GM21526 (cell line): ENCODE results near the gene KLRD1.
"Not testable (repeated sequence)": the region's sequence is repeated elsewhere in the genome, so short reads cannot be mapped to it uniquely, and the experiment has no call there.

Experiments
- ATAC-seq: cut with Tn5 transposase; IDR thresholded peaks from one replicate; pipeline ENCODE4 v1.9.1; 2021; ENCODE audit warnings: moderate library complexity; ENCODE audit not compliant: unreplicated experiment, low FRiP score

KLRD1 gene

DNA sequence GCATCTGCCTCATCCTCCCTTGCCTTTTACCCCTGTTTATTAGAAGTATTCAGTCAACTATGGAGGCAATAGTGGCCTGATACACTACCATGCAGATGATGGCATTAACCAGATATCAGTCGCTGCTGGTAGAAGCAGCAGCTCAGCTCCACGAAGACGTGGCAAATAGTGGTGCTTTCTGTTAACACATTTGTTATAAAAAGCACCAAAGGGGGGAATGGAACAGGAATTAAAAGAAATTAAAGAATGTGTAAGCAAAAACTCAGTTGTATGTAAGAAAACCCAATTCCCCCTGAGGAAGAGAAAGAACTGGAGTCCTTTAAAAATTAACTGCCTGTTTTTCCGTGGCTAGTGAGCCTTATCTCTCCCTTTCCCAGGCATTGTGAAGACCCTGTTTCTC lies 60.0 kb downstream of the KLRD1 start:
- ATAC-seq = not testable (repeated sequence)

DNA sequence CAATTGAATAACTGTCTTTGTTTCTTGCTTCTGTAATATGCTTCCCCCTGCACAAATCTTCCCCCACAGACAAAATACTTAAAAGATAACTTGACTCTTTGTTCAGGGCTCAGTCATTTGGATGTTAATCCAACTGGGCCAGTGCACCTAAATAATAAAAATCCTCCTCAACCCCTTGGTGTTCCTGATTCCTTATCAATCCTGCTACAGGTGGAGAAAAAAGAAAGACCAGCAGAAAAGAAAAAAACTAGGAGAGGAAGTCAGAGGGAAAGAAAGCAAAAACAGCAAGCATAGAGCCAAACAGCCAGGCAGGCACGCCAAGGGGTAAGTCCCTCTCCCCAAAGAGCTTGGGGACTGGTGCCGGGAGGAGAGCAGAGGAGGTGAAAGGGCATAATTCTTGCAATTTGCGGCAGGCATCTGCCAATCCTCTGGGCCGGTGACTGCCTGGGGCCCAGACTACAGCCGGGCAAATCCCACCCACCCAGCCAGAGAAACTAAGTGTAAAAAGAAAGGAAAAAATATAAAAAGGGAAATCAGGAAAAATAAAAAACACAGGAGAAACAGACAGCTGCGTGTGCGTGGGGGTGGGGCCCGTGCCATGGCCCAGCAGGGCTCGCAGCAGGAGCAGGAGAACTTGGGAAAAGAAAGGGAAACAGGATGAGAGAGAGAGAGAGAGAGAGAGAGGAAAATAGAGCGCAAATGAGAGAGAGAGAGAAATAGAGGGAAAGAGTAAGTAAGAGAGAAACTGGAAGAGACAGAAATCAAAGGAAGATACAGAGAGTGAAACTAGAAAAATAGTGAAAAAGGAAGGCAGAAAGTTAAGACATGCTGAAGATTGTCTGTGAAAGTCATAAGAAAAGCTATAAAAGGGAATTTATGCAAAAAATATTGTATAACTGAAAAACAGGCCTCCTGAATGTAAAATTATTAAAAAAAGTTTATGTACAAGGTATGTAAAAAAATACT lies 60.8 kb downstream of the KLRD1 start:
- no peak for ATAC-seq

- ATAC-seq = no peak
Measured at GRCh38 chr12:10369557-10370415, 62.1 kb downstream of the KLRD1 start.

DNA sequence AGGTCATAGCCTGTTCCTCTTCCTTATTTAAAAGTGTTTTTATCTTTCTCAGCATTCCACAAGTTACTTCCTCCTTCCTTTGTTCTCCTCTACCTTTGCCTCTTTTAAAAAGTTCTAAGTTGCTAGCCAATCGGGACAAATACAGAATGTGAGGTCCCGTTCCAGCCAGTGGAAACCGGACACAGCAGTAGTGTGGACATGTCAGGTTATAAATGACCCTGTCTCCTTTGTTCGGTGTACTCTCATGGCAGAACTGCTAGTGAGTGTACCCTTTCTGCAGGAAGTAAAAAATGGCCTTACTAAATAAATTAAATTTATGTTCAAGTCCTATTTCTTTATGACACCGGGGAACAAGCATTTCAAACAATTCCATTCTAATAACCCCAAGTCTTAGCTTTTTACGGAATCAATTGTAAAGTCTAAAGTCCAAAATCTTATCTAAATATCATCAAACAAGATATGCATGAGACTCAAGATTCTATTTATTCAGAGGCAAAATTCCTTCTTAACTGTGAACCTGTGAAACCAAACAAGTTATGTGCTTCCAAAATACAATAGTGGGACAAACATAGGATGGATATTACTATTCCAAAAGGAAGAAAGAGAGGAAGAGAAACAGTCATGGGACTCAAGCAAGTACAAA lies 64.3 kb downstream of the KLRD1 start:
- ATAC-seq = not testable (repeated sequence)

DNA sequence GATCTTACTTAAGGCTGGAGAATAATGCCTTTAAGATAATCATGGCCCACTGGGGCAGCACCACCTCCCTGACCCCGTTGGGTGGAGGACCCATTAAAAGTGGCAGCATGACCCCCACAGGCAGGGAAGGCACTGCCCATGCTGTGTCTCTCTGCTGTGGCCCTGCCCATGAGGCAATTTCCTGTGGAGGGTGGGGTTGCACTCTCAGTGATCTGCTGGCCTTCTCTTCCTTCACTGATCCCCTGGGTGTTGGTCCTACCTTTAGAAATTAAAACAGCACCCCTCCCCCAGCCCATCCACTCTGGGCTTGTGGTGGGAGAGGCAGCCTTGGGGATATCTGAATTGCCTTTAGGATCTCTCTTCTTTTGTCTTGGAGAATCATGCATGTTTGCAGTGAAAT lies 64.9 kb downstream of the KLRD1 start:
- no peak for ATAC-seq

DNA sequence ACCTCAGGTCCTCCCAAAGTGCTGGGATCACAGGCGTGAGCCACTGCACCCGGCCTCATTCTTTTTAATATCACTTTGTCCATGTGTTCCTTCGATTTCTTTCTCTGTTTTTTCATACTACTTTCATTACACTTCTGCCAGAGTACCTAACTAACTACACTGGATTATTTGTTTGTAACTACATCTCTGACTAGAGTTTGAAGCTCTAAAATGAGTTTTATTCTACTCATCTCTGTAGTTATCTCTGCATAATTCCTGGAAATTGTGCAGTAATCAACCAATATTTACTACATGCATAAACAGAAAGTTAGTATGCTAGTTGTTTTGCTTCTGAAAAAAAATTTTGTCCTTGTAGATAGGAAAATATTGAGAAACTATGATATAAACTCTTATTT lies 67.0 kb downstream of the KLRD1 start:
- ATAC-seq = no peak

DNA sequence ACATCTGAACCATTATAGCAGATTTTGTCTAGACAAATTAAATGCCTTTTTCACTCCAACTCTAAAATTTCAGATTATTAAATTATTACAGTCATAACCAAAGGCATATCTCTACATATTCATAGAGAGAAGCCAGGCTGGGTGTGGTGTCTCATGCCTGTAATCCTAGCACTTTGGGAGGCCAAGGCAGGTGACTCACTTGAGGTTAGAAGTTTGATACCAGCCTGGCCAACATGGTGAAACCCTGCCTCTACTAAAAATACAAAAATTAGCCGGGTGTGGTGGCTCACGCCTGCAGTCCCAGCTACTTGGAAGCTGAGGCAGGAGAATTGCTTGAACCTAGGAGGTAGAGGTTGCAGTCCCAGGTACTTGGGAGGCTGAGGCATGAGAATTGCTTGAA lies 71.1 kb downstream of the KLRD1 start:
- ATAC-seq = not testable (repeated sequence)
